ENCODE measurements around the gene ARHGAP12. TPM values are rescaled to one million over a fixed set of nuclear protein-coding genes. Genes with fewer than 3 reads are reported as not detected.

ARHGAP12 gene
- total RNA-seq, 1 donor from 2014 or later = 27.2 TPM

DNA sequence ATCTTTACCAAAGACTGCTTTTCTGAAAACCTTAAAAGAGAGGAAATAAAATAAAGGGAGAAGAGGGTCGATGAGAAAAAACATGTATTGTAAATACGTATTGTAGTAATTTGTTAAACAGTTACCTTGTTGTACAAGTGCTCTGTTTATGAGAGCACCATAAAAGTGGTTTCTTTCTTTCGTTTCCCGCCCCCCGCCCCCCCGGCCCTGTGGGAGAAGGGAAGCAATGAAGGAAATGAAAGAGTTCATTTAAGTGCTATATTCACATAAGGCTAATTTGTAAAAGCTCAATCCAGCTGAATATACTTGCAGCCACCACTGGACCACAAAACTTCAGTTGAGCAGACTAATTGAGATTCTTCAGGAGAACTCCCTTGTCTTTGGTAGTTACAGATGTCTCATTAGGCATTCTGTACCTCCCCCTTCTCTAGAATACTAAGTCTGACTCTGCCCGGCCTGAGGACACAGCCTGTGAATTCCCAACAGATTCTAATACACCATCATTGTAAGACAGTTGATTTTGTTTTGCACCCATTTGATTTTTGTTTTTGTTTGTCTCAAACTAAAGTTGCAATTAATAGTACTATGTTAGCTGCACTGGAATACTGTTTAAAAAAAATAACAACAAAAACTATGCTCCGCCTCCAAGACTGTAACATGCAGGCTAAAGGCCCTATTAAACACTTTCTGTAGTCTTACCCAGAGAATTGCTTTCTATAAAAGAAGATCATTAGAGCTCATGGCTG lies 124.9 kb downstream of the ARHGAP12 start:
- intact Hi-C loops (cut with DNase I) = no loop called here
- no peak for DNase-seq
- Histone ChIP-seq H3K36me3 (peaks cover 12% of the 10 kb centered on the region), H3K4me1 (no peaks in the 10 kb centered on the region), H3K9me3 (no peaks in the 10 kb centered on the region), H3K4me3 (no peak overlapping the region), H3K27ac (no peak overlapping the region), H3K27me3 (no peaks in the 10 kb centered on the region)
- no peak for ATAC-seq
- TF ChIP-seq CTCF (IDR thresholded peaks at IDR 0.05) = no peak

DNA sequence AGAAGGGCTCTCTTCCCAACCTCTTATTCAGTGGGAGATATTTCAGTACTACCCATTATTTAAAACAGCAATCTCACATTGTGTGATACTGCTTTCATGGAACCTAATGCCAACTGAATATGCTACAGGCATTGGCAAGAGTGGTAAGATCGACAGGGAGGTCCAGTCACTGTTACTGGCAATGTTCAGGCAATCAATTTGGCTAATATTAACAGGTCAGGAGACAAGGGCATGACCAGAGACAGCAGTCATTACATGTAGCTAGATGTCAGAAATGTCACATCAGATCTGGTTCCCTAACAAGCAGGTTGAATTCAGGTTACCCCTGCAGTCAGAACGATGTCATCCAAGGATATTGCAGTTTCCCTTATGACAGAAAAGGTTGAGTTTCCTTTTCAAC lies 129.4 kb downstream of the ARHGAP12 start:
- no peak for ATAC-seq
- Histone ChIP-seq H3K27me3 (no peaks in the 10 kb centered on the region), H3K4me3 (no peak overlapping the region), H3K36me3 (peaks cover 4% of the 10 kb centered on the region), H3K4me1 (no peaks in the 10 kb centered on the region), H3K27ac (no peak overlapping the region), H3K9me3 (no peaks in the 10 kb centered on the region)
- intact Hi-C loops (cut with DNase I) = no loop called here
- no peak for TF ChIP-seq CTCF (IDR thresholded peaks at IDR 0.05)
- no peak for DNase-seq

- no peak for ATAC-seq
- H3K27me3 ChIP-seq = no peaks in the 10 kb centered on the region
- intact Hi-C loops (cut with DNase I) = no loop called here
Observed at GRCh38 chr10:31792745-31793144, 135.9 kb downstream of the ARHGAP12 start.

DNA sequence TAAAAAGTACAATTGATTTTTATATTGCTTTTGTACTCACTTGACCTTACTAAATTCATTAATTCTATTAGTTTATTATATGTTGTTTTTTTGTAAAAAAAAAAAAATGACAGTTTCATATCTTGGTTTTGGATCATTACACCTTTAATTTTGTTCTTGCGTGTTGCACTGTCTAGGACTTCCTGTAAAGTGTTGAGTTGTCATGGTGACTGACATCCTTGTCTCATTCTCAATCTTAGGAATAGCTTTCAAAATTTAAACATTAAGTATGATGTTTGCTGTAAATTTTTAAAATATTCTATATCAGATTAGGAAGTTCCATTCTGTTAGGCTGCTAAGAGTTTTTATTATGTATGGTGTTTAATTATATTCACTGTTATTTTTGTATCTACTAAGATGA lies 139.1 kb downstream of the ARHGAP12 start:
- H3K9me3 ChIP-seq = no peaks in the 10 kb centered on the region
- H3K4me3 ChIP-seq = no peak overlapping the region
- H3K4me1 ChIP-seq = no peaks in the 10 kb centered on the region
- H3K27ac ChIP-seq = no peak overlapping the region
- intact Hi-C loops (cut with DNase I) = no loop called here
- no peaks in the 10 kb centered on the region for H3K36me3 ChIP-seq
- ATAC-seq (no peak), DNase-seq (no peak)
- no peak for TF ChIP-seq CTCF (IDR thresholded peaks at IDR 0.05)
- H3K27me3 ChIP-seq = no peaks in the 10 kb centered on the region

More at GRCh38 chr10:31792745-31793144, 135.9 kb downstream of the ARHGAP12 start:
- H3K36me3 ChIP-seq = no peaks in the 10 kb centered on the region
- H3K9me3 ChIP-seq = no peaks in the 10 kb centered on the region
- H3K4me3 ChIP-seq = no peak overlapping the region
- no peak for TF ChIP-seq CTCF (IDR thresholded peaks at IDR 0.05)
- DNase-seq = no peak
- no peak overlapping the region for H3K27ac ChIP-seq
- no peaks in the 10 kb centered on the region for H3K4me1 ChIP-seq

- ATAC-seq = no peak
- no peaks in the 10 kb centered on the region for H3K9me3 ChIP-seq
- no peaks in the 10 kb centered on the region for H3K4me1 ChIP-seq
- H3K27me3 ChIP-seq = no peaks in the 10 kb centered on the region
- intact Hi-C loops (cut with DNase I) = no loop called here
- TF ChIP-seq CTCF (IDR thresholded peaks at IDR 0.05) = no peak
- no peak for DNase-seq
- no peaks in the 10 kb centered on the region for H3K36me3 ChIP-seq
- no peak overlapping the region for H3K4me3 ChIP-seq
- no peak overlapping the region for H3K27ac ChIP-seq
Observed at GRCh38 chr10:31782701-31783100, 145.9 kb downstream of the ARHGAP12 start.

Data from upper lobe of right lung (tissue), 1 donor.